Astrocyte (in vitro differentiated cells and primary cell): Measurements from ENCODE around the gene CXorf65. TPM values are rescaled to one million over a fixed set of nuclear protein-coding genes. Genes with fewer than 3 reads are reported as not detected.
A peak's percentile ranks its signal among the peaks of the same experiment; 100 is the strongest.

Experiments used
- DNase-seq: peaks from one replicate; pipeline ENCODE4 v3.0.0-alpha.2; 2010; ENCODE audit warnings: low read depth
- FAIRE-seq: peaks from 2 replicates; lab custom pipeline; 2011; peaks lifted over from hg19 to GRCh38; lab: Jason Lieb, UNC
- H2AFZ ChIP-seq: 2 replicates; pipeline ENCODE4 v1.6.0; 2012; ENCODE audit warnings: low read depth, low read length, inconsistent platforms
- H3K27ac ChIP-seq: 2 replicates; pipeline ENCODE4 v1.5.1; 2011; ENCODE audit warnings: low read depth, low read length, inconsistent platforms
- H3K27me3 ChIP-seq: 2 replicates; pipeline ENCODE4 v1.6.0; 2011; ENCODE audit warnings: low read length, inconsistent platforms; ENCODE audit not compliant: insufficient read depth
- H3K36me3 ChIP-seq: 2 replicates; pipeline ENCODE4 v1.5.1; 2011; ENCODE audit warnings: low read length, inconsistent platforms; ENCODE audit not compliant: insufficient read depth
- H3K4me1 ChIP-seq: 2 replicates; pipeline ENCODE4 v1.5.1; 2011; ENCODE audit warnings: low read length, inconsistent platforms; ENCODE audit not compliant: insufficient read depth
- H3K4me2 ChIP-seq: 2 replicates; pipeline ENCODE4 v1.6.0; 2012; ENCODE audit warnings: low read length, inconsistent platforms
- H3K4me3 ChIP-seq: 2 replicates; pipeline ENCODE4 v1.5.1; 2011; ENCODE audit warnings: low read depth, mild to moderate bottlenecking, low read length, inconsistent platforms; ENCODE audit not compliant: insufficient read depth
- H3K79me2 ChIP-seq: 2 replicates; pipeline ENCODE4 v1.6.0; 2012; ENCODE audit warnings: mild to moderate bottlenecking, low read length, inconsistent platforms; ENCODE audit not compliant: insufficient read depth
- H3K9ac ChIP-seq: 2 replicates; pipeline ENCODE4 v1.6.0; 2012; ENCODE audit warnings: mild to moderate bottlenecking, low read length, inconsistent platforms
- H3K9me3 ChIP-seq: 2 replicates; pipeline ENCODE4 v1.5.1; 2012; ENCODE audit warnings: low read depth, mild to moderate bottlenecking, low read length, inconsistent platforms; ENCODE audit not compliant: insufficient read depth
- H4K20me1 ChIP-seq: 2 replicates; pipeline ENCODE4 v1.6.0; 2012; ENCODE audit warnings: low read length, inconsistent platforms; ENCODE audit not compliant: insufficient read depth
- H3K27ac Mint-ChIP-seq: one replicate; pipeline ENCODE4 v1.8.0; 2021; ENCODE audit warnings: mild to moderate bottlenecking, mixed read lengths; ENCODE audit not compliant: unreplicated experiment
- H3K27me3 Mint-ChIP-seq: one replicate; pipeline ENCODE4 v1.8.0; 2021; ENCODE audit warnings: low read depth, mixed read lengths; ENCODE audit not compliant: unreplicated experiment
- H3K36me3 Mint-ChIP-seq: one replicate; pipeline ENCODE4 v1.8.0; 2021; ENCODE audit warnings: low read depth, mixed read lengths; ENCODE audit not compliant: unreplicated experiment
- H3K4me1 Mint-ChIP-seq: one replicate; pipeline ENCODE4 v1.8.0; 2021; ENCODE audit warnings: low read depth, mixed read lengths; ENCODE audit not compliant: unreplicated experiment
- H3K4me3 Mint-ChIP-seq: one replicate; pipeline ENCODE4 v1.8.0; 2021; ENCODE audit warnings: mild to moderate bottlenecking, moderate library complexity, mixed read lengths; ENCODE audit not compliant: unreplicated experiment
- H3K9me3 Mint-ChIP-seq: one replicate; pipeline ENCODE4 v1.8.0; 2021; ENCODE audit warnings: mild to moderate bottlenecking, mixed read lengths; ENCODE audit not compliant: unreplicated experiment
- CTCF ChIP-seq: IDR thresholded peaks from 2 replicates; pipeline ENCODE4 v1.5.1; 2011; ENCODE audit warnings: low read depth, mild to moderate bottlenecking, inconsistent platforms, low read length, moderate library complexity; ENCODE audit not compliant: insufficient read depth
- EZH2 ChIP-seq: IDR thresholded peaks from 2 replicates; pipeline ENCODE4 v1.6.1; 2012; ENCODE audit warnings: mild to moderate bottlenecking, low read length, inconsistent platforms; ENCODE audit not compliant: insufficient read depth
- total RNA-seq: library from RNA; stranded (reverse); gene quantifications from 2 replicates; pipeline ENCODE4 v1.2.1, GENCODE V29; 2021

The CXorf65 gene
- total RNA-seq, 1 donor from 2014 or later, result not detected

GRCh38 chrX:71118032-71118984 is 11.8 kb upstream of the CXorf65 start, which contains the start of gene MED12:
TSS of gene MED12 (plus strand) at chrX:71118596. CDS start at chrX:71118755, 159 bp downstream.
- no peaks in the 10 kb centered on the region for H3K9me3 Mint-ChIP-seq
- no peaks in the 10 kb centered on the region for H3K27me3 ChIP-seq
- peaks cover 13% of the 10 kb centered on the region for H3K79me2 ChIP-seq
- H3K9me3 ChIP-seq, result no peaks in the 10 kb centered on the region
- H3K4me1 Mint-ChIP-seq, result no peaks in the 10 kb centered on the region
- H3K36me3 Mint-ChIP-seq, result peaks cover 2% of the 10 kb centered on the region
- H3K27me3 Mint-ChIP-seq, result no peaks in the 10 kb centered on the region
- peak within 1 kb of the TSS; percentile 88 for H2AFZ ChIP-seq
- DNase-seq, result peak; percentile 59
- peaks cover 8% of the 10 kb centered on the region for H3K4me1 ChIP-seq
- TF ChIP-seq EZH2 (no peak), CTCF (no peak)
- H3K4me3 ChIP-seq, result peak within 1 kb of the TSS; percentile 63
- peak within 1 kb of the TSS; percentile 89 for H3K4me2 ChIP-seq
- peak within 1 kb of the TSS; percentile 71 for H3K27ac ChIP-seq
- peak within 1 kb of the TSS; percentile 90 for H3K9ac ChIP-seq
- no peaks in the 10 kb centered on the region for H4K20me1 ChIP-seq
- H3K4me3 Mint-ChIP-seq, result peak within 1 kb of the TSS; percentile 85
- FAIRE-seq, result peak; percentile 5
- peaks cover 4% of the 10 kb centered on the region for H3K36me3 ChIP-seq
- H3K27ac Mint-ChIP-seq, result peak within 1 kb of the TSS; percentile 69

GRCh38 chrX:71117358-71117757 is 10.8 kb upstream of the CXorf65 start:
- H3K4me2 ChIP-seq, result no peak overlapping the region

More at GRCh38 chrX:71117358-71117757, 10.8 kb upstream of the CXorf65 start:
- TF ChIP-seq EZH2 (no peak), CTCF (no peak)
- Mint-ChIP-seq H3K4me3 (no peak overlapping the region), H3K36me3 (peaks cover 2% of the 10 kb centered on the region), H3K9me3 (no peaks in the 10 kb centered on the region), H3K4me1 (no peaks in the 10 kb centered on the region), H3K27ac (no peak overlapping the region), H3K27me3 (no peaks in the 10 kb centered on the region)
- Histone ChIP-seq H4K20me1 (no peaks in the 10 kb centered on the region), H3K27me3 (no peaks in the 10 kb centered on the region), H2AFZ (no peak overlapping the region), H3K9me3 (no peaks in the 10 kb centered on the region), H3K27ac (no peak overlapping the region), H3K9ac (no peak overlapping the region), H3K79me2 (peaks cover 13% of the 10 kb centered on the region), H3K36me3 (peaks cover 4% of the 10 kb centered on the region), H3K4me3 (no peak overlapping the region), H3K4me1 (peaks cover 8% of the 10 kb centered on the region)
- no peak for DNase-seq
- FAIRE-seq, result no peak
